Duodenal mucosa (tissue), 2 donors: ENCODE results near the gene HOXD13.

Experiments
- H3K27ac ChIP-seq: one replicate; pipeline ENCODE4 v1.7.0; 2013; ENCODE audit warnings: low read depth, low read length
- H3K27me3 ChIP-seq, 2 donors: one replicate each; pipeline ENCODE4 v1.7.0; 2013; ENCODE audit warnings: low read length in 2 of 2, control low read depth in 1 of 2; ENCODE audit not compliant: insufficient read depth in 2 of 2, control insufficient read depth in 1 of 2
- H3K36me3 ChIP-seq, 2 donors: one replicate each; pipeline ENCODE4 v1.7.0; 2013; ENCODE audit warnings: low read length in 2 of 2, control low read depth in 1 of 2; ENCODE audit not compliant: insufficient read depth in 2 of 2, control insufficient read depth in 1 of 2
- H3K4me1 ChIP-seq, 2 donors: one replicate each; pipeline ENCODE4 v1.7.0; 2013; ENCODE audit warnings: low read length in 2 of 2, control low read depth in 1 of 2; ENCODE audit not compliant: insufficient read depth in 2 of 2, control insufficient read depth in 1 of 2
- H3K4me3 ChIP-seq, 2 donors: one replicate each; pipeline ENCODE4 v1.7.0; 2013; ENCODE audit warnings: low read length in 2 of 2, low read depth in 1 of 2
- H3K9ac ChIP-seq, 2 donors: one replicate each; pipeline ENCODE4 v1.7.0; 2013; ENCODE audit warnings: low read length in 2 of 2, low read depth in 1 of 2
- H3K9me3 ChIP-seq, 2 donors: one replicate each; pipeline ENCODE4 v1.7.0; 2013; ENCODE audit warnings: low read length in 2 of 2, control low read depth in 1 of 2; ENCODE audit not compliant: control insufficient read depth in 1 of 2

Gene HOXD13

GRCh38 chr2:176134035-176134434, 41.5 kb downstream of the HOXD13 start:
- H3K9ac ChIP-seq = no peak overlapping the region
- H3K36me3 ChIP-seq = no peaks in the 10 kb centered on the region
- peaks cover 0 to 9% of the 10 kb centered on the region in 2 donors for H3K4me1 ChIP-seq
- H3K9me3 ChIP-seq = no peaks in the 10 kb centered on the region
- peaks cover 82 to 89% of the 10 kb centered on the region in 2 donors for H3K27me3 ChIP-seq
- no peak overlapping the region for H3K4me3 ChIP-seq
- H3K27ac ChIP-seq = no peak overlapping the region

GRCh38 chr2:176135035-176135440, 42.5 kb downstream of the HOXD13 start:
- peaks cover 0 to 9% of the 10 kb centered on the region in 2 donors for H3K4me1 ChIP-seq
- peaks cover 86 to 92% of the 10 kb centered on the region in 2 donors for H3K27me3 ChIP-seq
- H3K9ac ChIP-seq = no peak overlapping the region
- no peaks in the 10 kb centered on the region for H3K9me3 ChIP-seq
- H3K27ac ChIP-seq = no peak overlapping the region
- H3K36me3 ChIP-seq = no peaks in the 10 kb centered on the region
- no peak overlapping the region for H3K4me3 ChIP-seq

- Histone ChIP-seq H3K4me1 (peaks cover 0 to 14% of the 10 kb centered on the region in 2 donors), H3K36me3 (no peaks in the 10 kb centered on the region), H3K4me3 (peak overlapping the region; percentile 55 to 65), H3K9ac (no peak overlapping the region), H3K27ac (peak overlapping the region; percentile 47), H3K9me3 (no peaks in the 10 kb centered on the region), H3K27me3 (peaks cover 83 to 92% of the 10 kb centered on the region in 2 donors)
Measured at GRCh38 chr2:176136374-176137251, 44.1 kb downstream of the HOXD13 start.

- peak overlapping the region; percentile 47 for H3K27ac ChIP-seq
- H3K9ac ChIP-seq = no peak overlapping the region
- no peaks in the 10 kb centered on the region for H3K9me3 ChIP-seq
- peak overlapping the region in 1 of 2 donors; percentile 65 for H3K4me3 ChIP-seq
- peaks cover 82 to 94% of the 10 kb centered on the region in 2 donors for H3K27me3 ChIP-seq
- no peaks in the 10 kb centered on the region for H3K36me3 ChIP-seq
- H3K4me1 ChIP-seq = peaks cover 0 to 14% of the 10 kb centered on the region in 2 donors
Measured at GRCh38 chr2:176137252-176137580, 44.7 kb downstream of the HOXD13 start.

- H3K4me3 ChIP-seq = no peak overlapping the region
Measured at GRCh38 chr2:176137906-176138305, 45.4 kb downstream of the HOXD13 start.

GRCh38 chr2:176138526-176138922, 46.0 kb downstream of the HOXD13 start:
- Histone ChIP-seq H3K4me3 (no peak overlapping the region), H3K9me3 (no peaks in the 10 kb centered on the region), H3K27ac (peak overlapping the region; percentile 30), H3K27me3 (peaks cover 81 to 93% of the 10 kb centered on the region in 2 donors), H3K9ac (no peak overlapping the region), H3K4me1 (peaks cover 0 to 14% of the 10 kb centered on the region in 2 donors), H3K36me3 (no peaks in the 10 kb centered on the region)

More at GRCh38 chr2:176137906-176138305, 45.4 kb downstream of the HOXD13 start:
- Histone ChIP-seq H3K4me1 (peaks cover 0 to 14% of the 10 kb centered on the region in 2 donors), H3K27me3 (peaks cover 80 to 94% of the 10 kb centered on the region in 2 donors), H3K36me3 (no peaks in the 10 kb centered on the region), H3K27ac (no peak overlapping the region), H3K9me3 (no peaks in the 10 kb centered on the region), H3K9ac (no peak overlapping the region)

- peak overlapping the region; percentile 13 for H3K27ac ChIP-seq
- no peak overlapping the region for H3K9ac ChIP-seq
- H3K36me3 ChIP-seq = no peaks in the 10 kb centered on the region
- H3K27me3 ChIP-seq = peaks cover 78 to 93% of the 10 kb centered on the region in 2 donors
- peaks cover 0 to 14% of the 10 kb centered on the region in 2 donors for H3K4me1 ChIP-seq
- no peak overlapping the region for H3K4me3 ChIP-seq
- no peaks in the 10 kb centered on the region for H3K9me3 ChIP-seq
Measured at GRCh38 chr2:176138923-176139660, 46.6 kb downstream of the HOXD13 start.

GRCh38 chr2:176139661-176140512, 47.4 kb downstream of the HOXD13 start:
- no peaks in the 10 kb centered on the region for H3K36me3 ChIP-seq
- H3K27ac ChIP-seq = no peak overlapping the region
- no peak overlapping the region for H3K9ac ChIP-seq
- H3K9me3 ChIP-seq = no peaks in the 10 kb centered on the region
- peak overlapping the region in 1 of 2 donors; percentile 60 for H3K4me3 ChIP-seq
- peaks cover 73 to 90% of the 10 kb centered on the region in 2 donors for H3K27me3 ChIP-seq
- peaks cover 0 to 14% of the 10 kb centered on the region in 2 donors for H3K4me1 ChIP-seq

GRCh38 chr2:176140513-176141317, 48.2 kb downstream of the HOXD13 start:
- Histone ChIP-seq H3K9me3 (no peaks in the 10 kb centered on the region), H3K27me3 (peaks cover 73 to 90% of the 10 kb centered on the region in 2 donors), H3K27ac (no peak overlapping the region), H3K36me3 (no peaks in the 10 kb centered on the region), H3K4me3 (peak overlapping the region; percentile 60 to 63), H3K4me1 (peaks cover 0 to 14% of the 10 kb centered on the region in 2 donors), H3K9ac (no peak overlapping the region)
